GM04503 (cell line): ENCODE data around the gene COX7C.

Source experiments
- DNase-seq: peaks from one replicate; pipeline ENCODE4 v3.0.0-alpha.2; 2012; ENCODE audit warnings: low read depth

COX7C gene

GRCh38 chr5:86665984-86666760 is 48.4 kb downstream of the COX7C start:
- no peak for DNase-seq

- DNase-seq = no peak
Measured at GRCh38 chr5:86666981-86667380, 49.2 kb downstream of the COX7C start.
